ENCODE data around the gene PGM5.

DNA sequence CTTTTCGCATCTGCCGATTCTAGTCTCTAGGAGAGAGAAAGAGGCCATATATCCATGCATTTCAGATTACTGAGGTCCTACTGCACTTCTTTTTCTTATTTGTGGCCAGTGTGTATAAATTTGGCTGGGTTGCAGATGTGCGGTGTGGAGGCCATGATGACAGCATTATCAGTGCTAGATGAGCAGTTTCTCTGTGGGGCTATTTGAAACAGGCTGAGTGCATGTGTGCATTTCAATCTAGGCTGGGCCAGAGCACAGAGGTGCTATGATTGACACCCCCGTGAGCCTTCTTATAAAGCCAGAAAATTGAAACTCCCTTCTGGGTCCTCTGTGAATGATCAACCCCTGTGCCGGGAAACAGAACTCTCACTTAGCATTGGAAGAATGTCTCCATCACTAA, 114.2 kb downstream of the PGM5 start:
- TF ChIP-seq, protein P1, sequence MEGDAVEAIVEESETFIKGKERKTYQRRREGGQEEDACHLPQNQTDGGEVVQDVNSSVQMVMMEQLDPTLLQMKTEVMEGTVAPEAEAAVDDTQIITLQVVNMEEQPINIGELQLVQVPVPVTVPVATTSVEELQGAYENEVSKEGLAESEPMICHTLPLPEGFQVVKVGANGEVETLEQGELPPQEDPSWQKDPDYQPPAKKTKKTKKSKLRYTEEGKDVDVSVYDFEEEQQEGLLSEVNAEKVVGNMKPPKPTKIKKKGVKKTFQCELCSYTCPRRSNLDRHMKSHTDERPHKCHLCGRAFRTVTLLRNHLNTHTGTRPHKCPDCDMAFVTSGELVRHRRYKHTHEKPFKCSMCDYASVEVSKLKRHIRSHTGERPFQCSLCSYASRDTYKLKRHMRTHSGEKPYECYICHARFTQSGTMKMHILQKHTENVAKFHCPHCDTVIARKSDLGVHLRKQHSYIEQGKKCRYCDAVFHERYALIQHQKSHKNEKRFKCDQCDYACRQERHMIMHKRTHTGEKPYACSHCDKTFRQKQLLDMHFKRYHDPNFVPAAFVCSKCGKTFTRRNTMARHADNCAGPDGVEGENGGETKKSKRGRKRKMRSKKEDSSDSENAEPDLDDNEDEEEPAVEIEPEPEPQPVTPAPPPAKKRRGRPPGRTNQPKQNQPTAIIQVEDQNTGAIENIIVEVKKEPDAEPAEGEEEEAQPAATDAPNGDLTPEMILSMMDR (IDR thresholded peaks at IDR 0.05): no peak
- no peak for TF ChIP-seq POLR2A (IDR thresholded peaks at IDR 0.05)
